Heart left ventricle (tissue), 13 donors: Measurements from ENCODE around the gene SEC14L1.

Experiments used
- CTCF ChIP-seq, 12 donors: fragments of 200-600 bp; sonication (generic) in 4 of 12; IDR thresholded peaks; one replicate each; pipeline versions ENCODE4 v1.5.0 to v1.8.0; 2018 to 2022; ENCODE audit warnings: antibody characterized with exemption in 12 of 12, mild to moderate bottlenecking in 5 of 12
- POLR2A ChIP-seq, 2 donors: fragments of 450-650 bp; IDR thresholded peaks; one replicate each; pipeline ENCODE4 v1.6.1; 2017; ENCODE audit warnings: antibody characterized with exemption in 2 of 2, mild to moderate bottlenecking in 2 of 2, moderate library complexity in 2 of 2
- donor health status: ischemic (EF 13 %, LVEDD 7.1; RV severe dilation, severe dysfunction).
- donor health status: DM: no; HTN: yes; CAD: no.
- donor health status: DM: no; HTN: no; CAD: no.
- donor health status: ischemic (EF 25% LVEDD 6.9; RV normal size, moderate dysfunction).
- donor health status: ischemic (EF 25% LVEDD 5.7; RV mildly dilated, moderate dysfunction).
- donor health status: ischemic (EF 35%, LVEDD 5.7; RV mildly dilated, moderate dysfunction).
- donor health status: nonischemic (EF 11% LVEDD 7.7; RV severe dilation, severe dysfunction).
- donor health status: DM: yes; HTN: yes; CAD: no.
- donor health status: PGD.
- donor health status: ischemic (EF 29% LVEDD 5.4; RV normal size, mild dysfunction).
- donor health status: nonischemic (EF 23%, LVEDD 6.1; RV moderate dilation, normal function).

GRCh38 chr17:77231076-77231871 lies 90.5 kb downstream of the SEC14L1 start:
- TF ChIP-seq CTCF (IDR thresholded peaks at IDR 0.05) (no peak), POLR2A (IDR thresholded peaks at IDR 0.05) (no peak)
